NCI-H510A (cell line): ENCODE data around the gene CFAP97.
"Not testable (repeated sequence)": the region's sequence is repeated elsewhere in the genome, so short reads cannot be mapped to it uniquely, and the experiment has no call there.

Experiments
- DNase-seq: peaks from one replicate; lab custom pipeline; 2025; lab: John Stamatoyannopoulos, UW

The CFAP97 gene

DNA sequence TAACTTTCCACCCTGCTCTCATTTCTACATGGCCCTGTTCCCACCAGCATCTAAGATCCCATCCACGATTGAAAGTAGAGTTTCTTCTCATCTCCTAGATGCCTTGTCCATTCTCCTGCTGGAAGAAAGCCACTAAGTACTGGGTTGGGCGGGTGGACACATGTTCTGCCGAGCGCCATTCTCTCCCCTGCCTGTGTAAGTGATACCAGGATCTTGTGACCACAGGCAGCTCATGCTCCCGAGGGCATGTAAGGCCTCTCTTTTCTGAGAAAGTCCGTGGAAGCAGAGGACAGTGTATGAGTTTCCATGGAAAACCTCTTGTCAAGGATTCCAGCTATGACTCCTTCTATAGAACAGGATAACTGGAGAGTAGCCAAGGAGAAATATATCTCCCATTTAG is 64.1 kb downstream of the CFAP97 start:
- no peak for DNase-seq

- DNase-seq = no peak
These were observed 65.6 kb downstream of the CFAP97 start for GRCh38 chr4:185138161-185138560.

GRCh38 chr4:185137233-185137925 is 66.4 kb downstream of the CFAP97 start:
- no peak for DNase-seq

DNA sequence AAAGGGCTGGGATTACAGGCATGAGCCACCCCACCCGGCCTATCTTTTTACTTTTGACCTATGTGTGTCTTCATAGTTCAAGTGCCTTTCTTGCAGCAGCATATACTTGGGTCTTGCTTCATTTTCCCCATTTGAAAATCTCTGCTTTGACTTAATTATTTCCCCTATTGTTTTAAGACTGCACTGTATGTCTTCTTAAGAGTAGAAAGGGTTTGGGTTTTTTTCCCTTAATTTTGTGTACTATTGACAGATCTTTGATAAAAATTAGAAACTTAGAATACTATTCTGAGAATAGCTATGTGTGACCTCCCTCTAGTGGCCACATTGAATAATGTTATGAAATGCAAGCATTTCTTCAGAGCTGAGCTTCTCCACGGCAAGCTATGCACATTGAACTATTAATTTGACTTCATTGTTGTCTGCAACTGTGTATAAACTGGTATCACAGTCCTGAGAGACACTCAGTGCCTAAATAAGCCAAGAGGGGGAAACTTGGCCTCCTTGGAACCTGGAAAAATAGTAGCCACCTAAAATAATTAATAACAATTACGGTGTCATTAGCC is 69.4 kb downstream of the CFAP97 start:
- no peak for DNase-seq

DNA sequence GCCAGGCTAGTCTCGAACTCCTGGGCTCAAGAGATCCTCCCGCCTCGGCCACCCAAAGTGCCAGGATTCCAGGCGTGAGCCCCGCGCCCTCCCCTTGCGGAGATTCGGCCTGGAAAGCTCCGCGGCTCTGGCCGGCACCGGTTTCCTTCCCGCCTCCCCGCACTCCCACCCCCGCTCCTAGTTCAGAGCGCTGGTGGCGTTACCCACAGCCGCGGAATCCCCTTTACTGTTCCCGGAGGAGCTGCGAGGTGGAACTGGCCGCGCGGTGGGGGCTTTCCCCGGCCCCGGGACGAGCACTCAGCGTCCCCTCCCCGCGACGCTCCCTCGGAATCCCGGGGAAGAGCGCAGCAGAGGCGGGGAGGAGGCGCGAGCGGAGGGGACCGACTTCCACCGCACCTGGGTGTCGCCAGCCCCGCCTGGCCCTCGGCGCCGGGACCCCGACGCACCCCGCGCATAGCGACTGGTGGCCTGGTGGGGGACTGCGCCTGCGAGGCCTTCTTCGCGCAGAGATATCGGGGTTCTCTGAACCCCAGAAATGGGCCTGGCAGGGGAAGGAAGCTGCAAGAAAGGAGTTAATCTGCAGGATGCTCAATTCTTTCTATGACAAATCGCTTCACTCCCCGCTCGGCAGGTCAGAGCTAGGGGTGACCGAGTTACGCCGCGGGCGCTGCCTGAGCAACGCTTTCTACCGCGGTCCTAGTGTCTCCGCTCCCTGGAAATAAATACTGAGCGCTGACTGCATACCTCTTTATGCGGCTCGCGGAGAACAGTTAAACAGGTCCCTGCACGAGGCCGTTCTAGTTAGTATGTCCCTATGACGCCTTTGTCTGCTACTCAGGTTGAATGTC is 75.3 kb downstream of the CFAP97 start:
- no peak for DNase-seq

DNA sequence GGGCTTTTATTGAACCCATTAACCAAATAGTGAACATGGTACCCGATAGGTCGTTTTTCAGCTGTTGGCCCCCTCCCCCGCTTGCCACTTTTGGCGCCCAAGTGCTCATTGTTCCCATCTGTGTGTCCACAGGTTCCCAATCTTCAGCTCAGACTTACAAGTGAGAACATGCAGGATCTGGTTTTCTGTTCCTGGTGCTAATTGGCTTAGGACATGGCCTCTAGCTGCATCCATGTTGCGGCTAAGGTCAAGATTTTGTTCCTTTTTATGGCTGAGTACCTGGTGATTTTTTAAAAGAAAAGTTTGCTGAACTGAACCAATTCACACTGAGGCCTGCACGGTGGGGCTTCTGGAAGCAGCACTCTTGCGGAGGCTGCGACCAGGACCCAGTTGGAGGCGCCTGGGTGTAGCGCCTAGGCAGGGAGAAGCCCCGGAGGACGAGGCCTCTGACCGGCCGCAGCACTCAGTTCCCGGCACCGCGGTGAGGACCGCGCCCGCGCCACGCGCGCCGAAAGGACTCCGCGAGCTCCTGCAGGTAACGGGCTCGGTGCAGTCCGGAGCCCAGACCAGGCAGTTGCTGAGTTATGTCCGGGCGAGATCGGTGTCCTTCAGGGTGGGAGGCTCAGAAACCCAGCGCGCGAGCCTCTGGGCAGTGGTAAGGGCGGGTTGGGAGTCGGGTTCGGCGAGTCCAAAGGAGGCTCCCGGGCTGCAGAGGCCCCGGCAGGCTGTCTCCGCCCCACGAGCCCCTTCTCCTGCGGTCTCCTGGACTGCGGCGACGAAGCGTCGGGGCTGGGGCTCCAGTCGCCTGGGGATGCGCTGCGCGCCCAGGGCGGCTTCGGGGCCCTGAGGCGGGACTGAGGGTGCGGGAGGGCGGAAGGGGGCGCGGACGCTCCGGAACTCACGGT is 76.5 kb downstream of the CFAP97 start:
- no peak for DNase-seq

DNA sequence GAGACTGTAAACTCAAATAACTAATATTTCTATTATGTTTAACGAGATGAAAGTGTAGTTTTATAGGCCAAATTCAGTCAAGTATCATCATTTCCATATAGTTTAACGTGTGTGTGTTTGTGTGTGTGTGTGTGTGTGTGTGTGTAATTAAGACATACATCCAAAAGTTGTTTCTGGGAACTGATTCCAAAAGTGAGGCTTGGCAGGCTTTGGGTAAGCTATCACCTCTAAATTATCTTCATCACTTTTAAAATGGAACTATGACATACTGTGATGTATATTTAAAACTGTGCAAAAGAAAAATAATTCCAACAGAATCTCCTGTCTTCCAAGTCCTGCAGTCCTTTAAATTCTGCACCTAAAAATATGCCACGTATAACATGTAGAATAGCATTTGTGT is 79.8 kb downstream of the CFAP97 start:
- no peak for DNase-seq

GRCh38 chr4:185122681-185123345 is 81.0 kb downstream of the CFAP97 start:
- no peak for DNase-seq

- DNase-seq = no peak
These were observed 83.2 kb downstream of the CFAP97 start for GRCh38 chr4:185120631-185120946.

DNA sequence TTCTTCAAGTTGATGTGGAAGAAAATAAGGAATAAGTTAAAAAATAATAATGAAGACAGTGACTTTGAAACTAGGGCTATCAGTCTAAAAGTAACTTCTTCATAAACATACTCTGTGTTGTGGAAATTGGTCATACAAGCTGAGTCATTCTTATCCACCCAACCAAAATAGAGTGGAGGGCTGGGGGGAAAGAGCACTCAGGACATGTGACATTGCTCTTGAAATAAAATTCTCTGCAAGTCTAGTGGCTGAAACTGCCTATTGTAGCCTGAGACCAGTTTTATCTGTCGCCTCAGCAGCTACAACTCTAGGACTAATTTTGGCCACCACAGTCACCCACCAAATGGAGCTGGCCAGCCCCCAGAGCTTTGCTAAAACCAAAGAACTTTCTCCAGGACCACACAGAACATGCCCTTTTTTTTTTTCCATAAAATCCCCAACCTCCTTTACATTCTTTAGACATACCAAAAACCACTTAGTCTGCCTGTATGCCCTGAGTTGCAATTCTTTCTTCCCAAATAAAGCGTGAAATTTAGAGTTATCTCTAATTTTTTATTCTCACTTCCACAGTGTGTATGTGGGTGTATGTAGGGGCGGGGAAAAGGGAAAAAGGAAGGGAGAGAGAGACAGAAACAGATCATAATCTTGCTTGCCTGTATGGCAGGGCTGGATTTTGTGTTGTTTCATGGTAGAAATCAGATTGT is 83.7 kb downstream of the CFAP97 start:
- DNase-seq = no peak

GRCh38 chr4:185119467-185119866 is 84.3 kb downstream of the CFAP97 start:
- DNase-seq = not testable (repeated sequence)

DNA sequence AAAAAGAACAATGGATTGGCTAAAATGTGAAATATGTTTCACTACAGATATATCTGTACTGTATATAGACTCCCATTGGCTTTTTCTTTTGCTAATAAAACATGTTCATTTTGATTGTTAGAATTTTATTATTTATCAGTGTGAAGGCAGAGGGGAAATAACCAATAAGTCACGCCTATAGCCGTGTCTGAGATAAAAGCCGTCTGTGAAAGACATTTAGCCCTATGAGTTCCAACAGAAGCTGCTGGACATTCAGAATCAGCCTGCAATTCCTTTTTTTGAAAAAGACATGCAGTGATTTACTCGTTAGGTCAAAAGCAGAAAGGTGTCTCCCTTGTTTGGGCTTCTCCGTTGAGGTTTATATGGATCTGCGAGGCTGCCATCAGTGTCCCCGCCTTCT is 84.9 kb downstream of the CFAP97 start:
- DNase-seq = no peak

DNA sequence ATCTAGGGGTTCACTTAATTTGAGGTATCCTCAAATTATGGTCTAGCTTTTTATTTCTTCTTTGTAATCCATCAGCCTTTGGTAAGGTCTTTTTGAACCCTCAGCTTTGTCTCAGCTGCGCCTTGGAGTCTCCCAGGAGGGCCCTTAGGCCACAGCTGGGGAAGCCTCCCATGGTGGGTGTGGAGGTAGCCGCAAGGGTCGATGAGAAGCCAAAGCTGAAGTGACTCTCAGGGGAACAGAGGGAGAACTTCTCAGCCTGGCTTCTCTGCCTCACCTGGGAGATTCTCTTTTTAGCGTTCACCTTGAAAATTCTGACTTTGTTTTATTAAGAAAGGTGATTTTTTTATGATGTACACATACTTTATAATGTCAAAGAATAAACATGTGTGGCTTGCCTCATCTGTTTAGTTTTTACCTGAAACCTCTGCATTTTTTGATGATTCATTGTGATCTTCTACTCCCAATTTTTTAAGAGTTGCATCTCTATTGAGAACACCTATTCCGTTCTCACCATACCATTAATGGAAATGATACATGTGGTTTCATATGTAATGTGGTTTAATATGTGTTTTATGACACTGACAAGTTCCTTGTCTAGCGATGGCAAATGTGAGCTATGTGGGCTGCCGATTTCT is 86.4 kb downstream of the CFAP97 start:
- no peak for DNase-seq

DNA sequence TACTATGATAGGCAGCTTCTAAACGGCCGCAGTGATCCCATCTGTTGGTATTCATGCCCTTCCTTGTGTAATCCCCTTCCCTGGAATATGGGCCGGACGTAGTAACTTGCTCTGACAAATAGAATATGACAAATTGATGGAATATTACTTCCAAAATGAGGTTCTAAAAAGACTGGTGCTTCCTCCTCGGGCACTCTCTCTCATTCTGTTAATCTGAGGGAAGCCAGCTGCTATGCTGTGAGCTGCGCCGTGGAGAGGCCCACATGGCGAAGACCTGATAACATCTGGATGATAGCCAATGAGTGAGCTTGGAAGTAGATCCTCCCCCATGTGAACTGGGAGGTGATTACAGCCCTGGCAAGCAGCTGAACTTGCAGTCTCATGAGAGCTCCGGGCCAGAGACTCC is 88.0 kb downstream of the CFAP97 start:
- DNase-seq = peak; percentile 64

DNA sequence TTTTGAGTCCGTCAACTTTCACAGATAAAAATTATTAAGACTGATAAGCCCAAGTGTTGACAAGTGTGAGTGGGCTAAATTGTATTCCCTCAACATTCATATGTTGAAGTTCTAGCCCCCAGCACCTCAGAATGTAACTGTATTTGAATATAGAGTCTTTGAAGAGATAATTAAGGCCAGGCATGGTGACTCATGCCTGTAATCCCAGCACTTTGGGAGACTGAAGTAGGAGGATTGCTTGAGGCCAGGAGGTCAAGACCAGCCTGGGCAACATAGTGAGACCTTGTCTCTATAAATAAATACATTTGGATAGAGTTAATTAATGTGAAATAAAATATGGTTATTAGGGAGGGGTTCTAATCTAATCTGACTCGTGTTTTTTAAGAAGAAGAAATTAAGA is 90.5 kb downstream of the CFAP97 start:
- no peak for DNase-seq

- no peak for DNase-seq
These were observed 91.7 kb downstream of the CFAP97 start for GRCh38 chr4:185112104-185112503.

- DNase-seq = no peak
These were observed 93.4 kb downstream of the CFAP97 start for GRCh38 chr4:185110375-185110823.

- DNase-seq = no peak
These were observed 94.1 kb downstream of the CFAP97 start for GRCh38 chr4:185109736-185110135.
